SKM-1 (cell line): ENCODE data around the gene UQCRQ.
A peak's percentile ranks its signal among the peaks of the same experiment; 100 is the strongest.

ENCODE experiments used
- DNase-seq: peaks from one replicate; lab custom pipeline; 2025; ENCODE audit not compliant: unreplicated experiment; lab: John Stamatoyannopoulos, UW

Gene UQCRQ

DNA sequence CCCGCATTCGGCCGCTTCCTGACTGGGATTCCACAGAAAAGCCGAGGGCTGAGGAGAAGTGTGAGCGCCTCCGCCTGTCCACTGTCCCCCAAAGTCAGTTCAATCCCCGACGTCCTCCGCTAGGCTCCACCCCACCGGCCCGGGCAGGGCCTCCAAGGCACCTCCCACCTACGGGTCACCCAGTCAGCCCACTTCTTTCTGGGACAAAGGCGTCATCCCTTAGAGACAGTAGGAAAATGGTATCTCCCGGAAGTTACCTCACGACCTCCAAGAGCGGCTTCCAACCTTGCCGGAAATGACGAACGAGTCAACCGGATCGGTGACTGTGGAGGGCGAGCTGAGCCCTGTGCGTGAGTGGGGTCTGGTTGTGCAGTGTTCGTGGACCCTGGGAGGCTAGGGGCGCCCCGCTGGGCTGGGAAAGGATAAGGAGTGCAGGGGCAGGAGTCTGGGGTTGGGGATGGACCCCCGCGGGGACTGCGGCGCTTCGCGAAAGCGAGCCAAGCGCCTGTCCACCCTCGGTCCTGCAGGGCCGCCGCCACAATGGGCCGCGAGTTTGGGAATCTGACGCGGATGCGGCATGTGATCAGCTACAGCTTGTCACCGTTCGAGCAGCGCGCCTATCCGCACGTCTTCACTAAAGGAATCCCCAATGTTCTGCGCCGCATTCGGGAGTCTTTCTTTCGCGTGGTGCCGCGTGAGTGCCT lies at the start of gene UQCRQ, which contains the start of gene GDF9:
UQCRQ (plus strand) TSS at position 301 of the 704 bp plus-strand sequence; CDS start at position 541, 240 bp downstream.
GDF9 (minus strand) TSS at position 128 of the 704 bp plus-strand sequence. CDS start 1,936 bp downstream, outside the sequence.
- peak; percentile 98 for DNase-seq

DNA sequence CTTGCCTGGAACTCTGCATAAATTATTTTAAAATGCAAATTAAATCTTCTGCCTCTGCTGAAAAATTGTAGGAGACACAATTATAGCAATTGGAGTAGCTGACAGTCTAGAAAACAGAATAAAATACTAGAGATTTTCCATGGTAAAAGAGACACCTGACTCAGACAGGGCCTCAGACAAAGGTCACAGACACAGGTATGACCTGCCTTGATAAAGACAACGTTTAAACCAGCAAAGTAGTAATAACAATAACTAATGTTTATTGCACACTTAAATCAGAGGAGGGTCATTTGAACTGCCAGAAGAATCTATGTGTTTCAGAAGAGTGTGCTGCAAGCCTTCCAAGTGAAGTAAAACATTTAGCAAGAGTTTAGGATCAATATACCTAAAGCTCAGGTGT lies 49.4 kb upstream of the UQCRQ start:
- DNase-seq: no peak

DNA sequence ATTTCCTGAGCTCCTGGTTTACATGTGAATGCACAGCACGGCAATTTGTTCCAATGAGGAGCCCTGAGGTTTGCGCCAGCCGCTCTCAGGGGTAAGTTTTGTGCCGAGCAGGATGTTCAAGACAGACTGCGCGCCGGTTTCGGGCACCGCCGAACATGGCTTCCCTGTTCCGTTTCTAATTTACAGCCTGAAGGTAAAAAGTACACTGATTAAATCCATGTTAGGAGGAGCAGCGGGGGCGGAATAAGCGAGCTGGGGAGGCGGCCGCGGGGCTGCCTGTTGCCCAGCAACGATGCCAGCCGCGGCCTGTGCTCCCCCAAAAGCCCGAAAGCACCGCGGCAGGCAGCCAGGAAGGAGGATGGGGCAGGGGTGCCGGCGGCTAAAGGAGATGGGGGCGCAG lies 47.0 kb upstream of the UQCRQ start:
- DNase-seq: no peak

DNA sequence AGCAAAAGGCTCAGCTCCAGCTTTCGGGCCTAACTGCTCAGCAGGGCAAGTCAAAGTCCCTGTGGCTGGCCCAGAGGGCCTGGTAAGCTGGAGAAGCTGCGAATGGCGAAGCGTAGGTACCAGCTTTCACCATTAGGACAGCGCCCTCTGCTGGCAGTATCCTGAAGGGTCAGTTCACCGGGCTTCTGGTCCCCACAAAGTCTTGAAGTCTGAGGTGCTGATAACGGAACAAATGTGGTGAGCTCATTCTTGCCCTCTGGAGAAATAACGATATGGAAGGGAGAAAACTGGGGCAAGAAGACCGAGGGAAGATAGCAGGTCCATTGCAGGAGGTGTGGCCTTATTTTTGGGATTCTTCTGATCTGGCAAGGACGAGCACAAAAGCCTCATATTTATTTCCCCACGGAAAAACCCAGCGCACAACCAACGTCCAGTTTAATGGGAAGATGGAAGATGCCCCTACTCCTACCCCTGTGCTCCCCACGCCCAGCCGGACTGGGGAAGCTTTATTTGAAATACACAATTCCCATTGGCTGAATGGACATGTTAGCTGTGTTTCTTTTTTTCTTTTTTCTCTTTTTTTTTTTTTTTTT lies 46.2 kb upstream of the UQCRQ start:
- peak; percentile 77 for DNase-seq

DNA sequence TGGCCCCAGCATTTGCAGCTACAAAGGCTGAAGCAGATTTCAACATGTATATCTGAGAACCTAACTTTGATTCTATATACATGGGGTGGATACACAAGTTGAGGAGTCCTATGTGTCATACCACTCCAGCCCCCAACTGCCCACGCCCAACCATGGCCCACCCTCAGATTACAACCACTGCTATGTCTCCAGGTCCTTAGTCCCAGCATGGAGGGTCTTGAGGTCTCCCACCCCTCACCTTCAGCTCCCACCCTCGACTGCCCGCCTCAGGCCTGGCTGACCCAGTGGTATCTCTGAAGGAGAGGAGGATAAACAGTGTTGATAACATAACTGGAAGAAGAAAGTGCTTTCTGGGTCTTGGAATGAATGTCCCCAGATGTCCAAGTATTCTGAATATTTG lies 45.1 kb upstream of the UQCRQ start:
- no peak for DNase-seq

DNA sequence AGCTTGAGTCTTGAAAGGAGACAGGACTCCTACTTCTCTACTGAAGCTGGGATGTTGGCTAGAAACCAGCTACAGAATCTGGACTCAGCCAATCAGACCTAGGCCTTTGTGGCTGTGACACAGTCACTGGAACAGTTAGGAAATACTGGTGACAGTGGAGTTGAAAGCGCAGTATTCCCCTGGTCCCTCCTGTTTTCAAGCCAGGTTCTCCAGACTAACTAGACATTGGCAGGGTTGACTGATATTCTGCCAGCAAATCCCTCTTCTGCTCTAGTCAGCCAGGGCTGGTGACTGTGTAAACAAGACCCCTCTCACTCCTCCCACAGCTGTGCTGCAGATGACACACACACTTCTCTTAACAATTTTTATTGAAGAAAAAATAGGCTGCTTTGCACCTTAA lies 44.7 kb upstream of the UQCRQ start:
- no peak for DNase-seq

DNA sequence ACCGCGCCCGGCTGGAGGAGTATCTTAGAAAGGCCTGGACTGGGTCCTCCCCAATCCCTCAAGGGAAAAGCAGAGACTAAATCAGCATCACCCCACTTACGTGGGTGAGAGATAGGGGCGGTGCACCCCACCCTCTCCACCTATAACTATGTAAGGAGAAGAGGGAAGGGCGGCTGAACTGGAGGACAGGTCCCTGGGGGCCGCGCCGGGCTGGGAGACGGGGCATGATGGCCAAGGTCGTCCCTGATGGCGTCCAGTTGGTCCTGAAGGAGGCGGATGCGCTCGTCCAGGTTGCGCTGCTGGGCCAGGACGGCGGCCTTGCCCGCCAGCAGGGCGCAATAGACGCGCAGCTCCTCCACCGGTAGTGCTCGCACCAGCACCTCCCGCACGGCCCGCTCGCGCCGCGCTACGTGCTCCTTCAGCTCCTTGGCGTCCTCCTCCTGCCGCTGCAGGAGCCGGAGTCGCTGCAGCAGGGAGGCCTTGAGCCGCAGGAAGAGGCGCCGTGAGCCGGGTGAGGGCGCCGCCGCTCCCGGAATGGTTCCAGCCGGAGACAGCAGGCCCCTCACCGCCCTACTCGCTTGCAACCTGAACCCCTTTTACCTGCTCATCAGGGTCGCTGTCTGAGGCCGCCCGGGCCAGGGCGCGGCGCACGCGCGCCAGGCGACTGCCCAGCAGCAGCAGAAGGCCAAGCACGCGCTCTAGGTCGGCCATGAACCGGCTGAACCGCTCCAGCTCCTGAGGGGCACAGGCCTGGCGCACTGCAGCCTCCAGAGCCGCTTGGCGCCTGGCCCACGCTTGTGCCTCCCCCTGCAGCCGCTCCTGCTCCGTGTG lies 43.6 kb upstream of the UQCRQ start:
- no peak for DNase-seq

DNA sequence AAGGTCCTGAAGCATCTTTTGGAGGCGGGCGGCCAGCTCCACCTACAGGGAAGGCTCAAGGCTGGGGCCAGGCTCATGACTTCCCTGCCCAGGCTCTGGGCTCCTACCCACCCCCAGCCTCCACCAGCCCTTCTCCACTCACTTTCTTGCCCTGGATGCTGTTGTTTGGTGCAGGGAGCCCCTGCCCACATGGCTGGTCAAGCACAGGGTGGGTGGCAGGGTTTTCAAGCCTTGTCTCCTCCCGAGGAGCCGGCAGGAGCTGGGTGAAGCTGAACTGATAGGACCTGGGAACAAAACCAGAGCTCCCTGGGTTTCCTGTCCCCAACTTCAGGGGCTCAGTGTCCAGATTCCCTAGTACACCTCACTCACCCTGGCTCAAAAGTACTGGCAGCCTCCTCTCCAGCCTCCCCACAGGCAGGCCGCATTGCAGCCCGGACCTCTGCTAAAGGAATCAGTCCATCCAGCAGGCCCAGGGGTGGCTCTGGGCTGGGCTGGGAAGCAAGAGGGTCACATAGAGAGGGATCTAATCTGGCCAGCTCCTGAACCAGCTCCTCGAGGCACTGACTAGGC lies 42.9 kb upstream of the UQCRQ start:
- DNase-seq: no peak

DNA sequence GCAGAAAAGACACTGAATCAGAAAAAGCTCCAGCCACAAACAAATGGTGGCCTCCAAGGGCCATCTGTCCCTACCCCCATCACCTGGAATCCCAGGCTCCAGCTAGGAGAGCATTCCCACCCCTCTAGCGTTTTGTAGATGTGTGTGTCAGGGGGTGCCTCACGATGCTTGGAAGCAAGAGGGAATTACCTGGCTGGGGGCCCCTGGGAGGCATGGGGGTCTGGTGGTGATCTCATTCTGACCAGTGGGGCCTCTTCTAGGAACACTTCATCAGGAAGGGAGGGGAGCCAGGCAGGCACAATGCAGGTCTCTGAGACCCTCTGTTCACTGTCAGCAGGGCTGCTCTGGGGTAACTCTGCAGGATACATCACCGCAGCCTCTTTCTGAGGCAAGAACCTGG lies 42.0 kb upstream of the UQCRQ start:
- no peak for DNase-seq

DNA sequence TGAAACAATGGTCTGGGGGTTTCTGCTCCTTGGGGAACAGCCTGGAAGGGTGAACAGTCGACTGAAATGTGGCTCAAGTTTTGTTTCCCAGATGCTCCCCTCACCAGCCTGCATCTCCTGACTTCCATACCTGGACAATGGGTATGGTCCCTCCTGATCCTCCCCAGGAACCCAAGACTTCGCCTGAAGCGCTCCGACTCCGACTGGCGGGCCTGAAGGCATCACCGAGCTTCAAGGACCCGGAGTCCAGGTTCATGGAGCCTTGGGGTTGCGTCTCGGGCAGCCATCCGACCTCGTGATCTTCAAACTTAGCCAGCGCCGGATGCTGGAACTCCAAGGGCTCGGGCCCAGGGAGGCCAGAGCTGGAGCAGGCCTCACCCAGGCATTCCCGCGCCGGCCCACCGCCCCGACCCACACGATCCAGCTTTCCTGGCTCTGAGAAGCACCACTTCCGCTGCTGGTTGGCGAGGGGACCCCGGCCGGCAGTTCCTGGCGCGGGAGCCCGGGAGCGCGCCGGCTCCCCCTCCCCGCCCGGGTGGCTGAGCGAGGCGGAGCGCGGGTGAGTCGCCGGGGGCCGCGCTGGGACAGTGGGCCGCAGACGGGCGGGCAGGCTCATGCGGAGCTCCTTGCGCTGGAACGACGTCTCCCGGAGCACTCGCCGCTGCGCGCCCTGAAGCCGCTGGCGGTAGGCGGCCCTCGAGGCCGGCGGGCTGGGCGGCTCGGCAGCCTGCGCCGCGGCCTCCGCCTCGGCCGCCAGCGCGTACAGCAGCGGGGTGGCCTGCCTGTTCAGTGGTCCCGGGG lies 41.2 kb upstream of the UQCRQ start:
- no peak for DNase-seq

DNA sequence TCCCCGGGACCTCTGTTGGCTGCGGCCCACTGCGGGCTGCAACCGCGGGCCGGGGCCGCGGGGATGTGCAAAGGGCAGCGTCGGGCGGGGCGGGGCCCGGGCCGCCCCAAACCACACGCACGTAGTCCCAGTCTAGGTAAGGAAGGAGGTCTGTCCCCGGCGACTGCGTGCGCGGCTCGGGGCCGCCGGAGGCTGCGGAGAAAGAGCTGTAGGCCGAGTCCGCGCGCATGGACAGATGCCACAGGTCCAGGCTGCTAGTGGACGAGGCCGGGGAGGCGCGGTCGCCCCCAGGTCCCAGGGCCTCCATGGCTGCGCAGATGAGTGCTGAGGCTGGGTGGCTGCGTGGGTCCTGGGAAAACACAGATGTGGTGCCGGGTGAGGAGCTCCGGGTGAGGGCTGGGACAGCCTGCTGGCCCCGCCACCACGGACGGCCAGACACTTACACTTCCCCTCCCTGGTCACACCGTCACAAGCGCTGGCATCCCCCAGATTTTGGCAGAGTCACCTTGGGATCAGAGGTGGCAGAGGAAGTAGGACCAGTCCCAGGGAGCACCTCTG lies 40.5 kb upstream of the UQCRQ start:
- no peak for DNase-seq

DNA sequence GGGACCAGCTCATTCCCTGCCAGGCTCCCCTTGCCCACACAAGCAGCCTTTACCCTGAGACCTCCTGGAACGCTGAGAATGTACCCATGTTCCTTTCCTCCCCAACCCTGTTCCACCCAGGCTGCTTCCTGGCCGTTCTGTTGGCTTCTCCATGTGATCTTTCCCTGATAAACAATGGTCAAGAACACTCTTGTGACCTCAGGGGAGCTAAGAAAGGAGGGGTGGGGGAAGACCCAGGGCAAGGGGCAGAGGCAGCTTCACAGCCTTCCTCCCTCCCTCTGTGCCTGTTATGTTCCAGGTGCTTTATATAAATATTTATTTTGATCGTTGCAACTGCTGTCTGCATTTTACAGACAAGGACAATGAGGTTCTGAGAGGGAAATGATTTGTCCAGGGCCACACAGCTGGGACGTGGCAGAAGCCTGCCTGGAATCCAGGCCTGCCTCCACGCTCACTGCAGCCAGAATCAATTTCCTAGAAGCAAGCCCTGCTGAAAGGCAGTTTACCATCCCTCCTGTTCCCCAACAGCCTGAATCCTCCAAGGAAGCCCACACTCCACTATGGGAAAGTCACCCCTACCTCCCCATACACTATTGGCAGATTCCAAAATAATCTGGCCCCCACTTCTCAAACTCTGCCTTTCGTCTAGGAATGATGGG lies 39.9 kb upstream of the UQCRQ start:
- no peak for DNase-seq

DNA sequence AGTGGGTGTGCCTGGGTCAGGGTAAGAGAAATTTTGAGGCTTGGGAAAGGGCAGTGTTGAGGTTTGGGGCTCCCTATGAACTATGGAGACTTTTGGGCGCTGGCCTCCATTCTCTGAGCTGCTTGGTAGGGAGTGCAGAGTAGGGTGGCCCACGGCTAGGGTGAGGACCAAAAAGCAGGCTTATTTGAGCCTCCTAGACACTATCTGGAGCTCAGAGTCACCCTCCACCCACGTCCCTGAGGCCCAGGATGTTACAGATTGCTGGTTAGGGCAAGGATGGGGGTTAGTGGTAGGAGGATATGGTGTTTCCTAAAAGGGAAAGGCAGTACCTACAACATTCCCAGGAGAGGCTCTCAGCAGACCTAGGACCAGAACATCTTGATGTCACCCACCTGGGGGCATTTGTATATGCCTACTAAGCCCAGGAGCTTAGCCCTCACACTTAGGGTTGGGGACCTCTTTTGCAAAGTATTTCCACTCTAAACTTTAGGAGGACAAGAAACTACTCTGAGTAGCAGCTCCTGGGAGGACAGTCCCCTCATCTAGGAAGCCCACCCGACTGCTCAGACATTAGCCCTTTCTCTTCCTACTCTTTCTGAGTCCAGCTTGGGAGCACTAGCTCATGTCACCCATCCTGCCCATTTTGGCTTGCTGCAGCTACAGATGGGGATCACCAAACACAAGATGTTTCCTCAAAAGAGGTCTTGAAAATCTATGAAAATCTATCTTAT lies 38.3 kb upstream of the UQCRQ start:
- DNase-seq: no peak

DNA sequence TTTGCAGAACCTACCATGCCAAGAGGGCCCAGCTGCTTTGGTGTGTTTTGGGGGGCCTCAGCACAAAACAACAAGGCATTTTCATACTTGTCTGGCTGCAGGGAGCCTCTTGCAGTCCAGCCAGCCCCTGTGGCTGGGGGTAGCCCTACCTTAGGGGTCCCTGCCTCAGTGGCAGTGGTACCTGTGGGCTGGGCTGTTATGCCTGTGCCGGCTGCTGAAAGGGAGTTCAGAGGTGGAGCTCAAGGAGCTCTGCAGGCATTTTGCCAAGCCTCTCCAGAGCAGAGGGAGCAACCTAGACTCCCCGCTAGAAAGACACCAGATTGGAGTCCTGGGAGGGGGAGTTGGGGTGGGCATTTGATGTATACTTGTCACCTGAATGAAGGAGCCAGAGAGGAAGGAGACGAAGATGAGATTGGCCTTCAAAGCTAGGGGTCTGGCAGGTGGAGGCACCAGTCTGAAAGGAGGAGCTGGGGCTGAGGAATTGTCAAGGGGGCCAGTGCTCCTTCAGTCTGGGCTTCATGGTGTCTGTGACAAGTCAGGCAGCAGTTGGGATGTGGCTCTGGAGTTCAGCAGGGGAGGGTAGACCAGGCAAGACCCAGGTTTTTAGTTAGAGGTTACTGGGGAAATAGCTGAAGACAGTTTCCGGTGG lies 37.5 kb upstream of the UQCRQ start:
- no peak for DNase-seq

DNA sequence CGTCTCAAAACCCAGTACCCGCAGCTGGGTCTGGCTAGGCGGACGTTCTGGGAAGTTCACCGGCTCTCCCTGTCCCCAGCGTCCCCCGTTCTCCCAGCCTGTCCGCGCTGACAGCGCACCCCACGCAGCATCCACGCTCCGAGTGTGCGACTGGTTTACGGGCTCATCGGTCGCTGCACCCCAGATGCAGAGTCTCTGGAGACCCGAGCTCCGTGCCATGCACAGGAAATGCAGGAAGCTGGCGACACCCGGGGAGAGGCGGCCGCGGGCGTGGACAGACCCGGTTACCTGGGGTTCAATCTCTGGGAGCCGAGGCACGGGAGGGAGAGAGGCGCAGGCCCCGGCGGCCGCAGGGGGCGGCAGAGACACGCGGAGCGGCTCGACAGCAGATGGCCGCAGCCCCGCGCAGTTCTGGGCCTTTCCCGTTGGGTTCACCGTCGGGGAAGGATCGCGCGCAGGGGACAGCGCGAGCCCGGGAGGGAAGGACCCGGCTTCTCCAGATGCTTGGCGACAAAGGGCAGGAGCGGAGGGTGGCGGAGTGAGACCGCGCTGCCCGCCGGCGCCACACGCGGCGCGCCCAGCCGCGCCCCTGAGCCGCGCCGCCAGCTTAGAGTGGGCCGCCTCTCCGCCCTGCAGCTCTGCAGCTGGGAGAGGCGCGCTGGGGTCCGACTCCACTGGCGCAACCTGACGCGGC lies 36.6 kb upstream of the UQCRQ start:
- peak; percentile 36 for DNase-seq

DNA sequence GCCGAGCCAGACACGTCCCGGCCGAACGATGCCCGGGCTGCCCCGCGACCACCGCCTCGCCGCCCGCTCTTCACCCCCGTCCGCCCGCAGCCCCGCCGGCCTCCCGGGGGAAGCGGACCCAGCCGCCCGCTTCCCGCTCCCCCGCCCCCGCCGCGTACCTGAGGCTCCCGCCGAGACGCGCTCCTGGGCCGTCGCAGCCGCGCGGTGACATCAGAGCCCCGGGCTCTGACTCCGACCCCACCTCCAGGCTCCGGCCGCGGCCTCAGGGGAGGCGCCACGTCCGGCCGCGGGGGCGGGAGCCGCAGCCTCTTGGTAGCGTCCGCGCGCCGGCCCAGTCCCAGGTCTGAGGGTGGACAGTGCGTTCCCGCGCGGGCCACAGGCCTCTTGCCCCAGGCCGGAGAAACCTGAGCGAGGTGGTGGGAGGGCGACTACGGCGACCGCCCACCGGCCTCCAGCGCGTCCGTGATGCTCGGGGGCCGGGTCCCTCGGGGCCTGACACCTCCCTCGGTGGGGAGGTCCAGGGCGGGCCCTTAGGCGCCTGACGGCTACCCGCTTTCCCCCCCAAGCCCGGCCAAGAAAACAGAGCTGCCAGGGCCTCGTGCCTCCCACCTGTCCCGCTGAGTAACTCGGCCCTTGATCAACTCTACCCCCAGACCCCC lies 35.9 kb upstream of the UQCRQ start, which contains the start of gene SHROOM1:
SHROOM1 (minus strand) TSS at position 212 of the 659 bp plus-strand sequence. CDS start 4,507 bp downstream, outside the sequence.
- no peak for DNase-seq

DNA sequence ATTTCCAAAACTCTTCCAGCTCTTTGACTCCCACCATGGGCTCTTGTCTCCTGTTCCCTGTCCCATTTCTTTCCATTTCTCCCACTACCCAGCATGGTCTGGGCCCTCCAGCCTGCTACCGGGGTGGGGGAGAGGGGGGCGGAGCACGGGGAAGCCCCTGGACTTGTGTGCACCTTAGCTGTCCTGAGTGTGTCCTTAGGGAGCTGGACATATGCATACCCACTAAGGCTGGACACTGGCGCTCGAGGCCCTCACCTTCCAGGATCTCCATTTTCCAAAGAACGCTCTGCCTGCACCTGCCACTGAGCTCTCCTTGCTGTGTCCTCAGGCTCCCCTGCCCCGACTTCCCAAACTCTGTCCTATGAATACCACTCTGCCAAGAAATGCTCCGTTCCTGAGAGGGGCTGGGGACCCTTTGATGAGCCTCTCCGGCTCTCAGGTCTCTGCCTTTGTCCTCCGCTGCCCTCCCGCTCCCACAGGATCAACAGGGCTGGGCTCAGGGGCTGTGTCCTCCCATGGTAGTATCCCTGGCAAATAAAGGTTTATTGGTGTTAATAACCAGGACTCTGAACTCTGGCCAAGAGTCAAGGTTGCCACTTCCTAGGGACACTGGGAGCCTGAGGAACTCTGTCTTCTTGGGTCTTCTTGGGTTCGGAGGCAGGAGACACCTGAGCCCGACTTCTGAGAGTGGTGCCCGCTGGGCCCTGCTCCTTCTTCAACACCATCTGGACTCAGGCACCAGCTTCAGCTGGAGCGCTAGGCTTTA lies 35.2 kb upstream of the UQCRQ start:
- DNase-seq: no peak
